Measurements from ENCODE around the gene EFNB2. TPM values are rescaled to one million over a fixed set of nuclear protein-coding genes. Genes with fewer than 3 reads are reported as not detected.

Gene EFNB2
- total RNA-seq, 1 experiment from 2014 or later, result 6.5 TPM

DNA sequence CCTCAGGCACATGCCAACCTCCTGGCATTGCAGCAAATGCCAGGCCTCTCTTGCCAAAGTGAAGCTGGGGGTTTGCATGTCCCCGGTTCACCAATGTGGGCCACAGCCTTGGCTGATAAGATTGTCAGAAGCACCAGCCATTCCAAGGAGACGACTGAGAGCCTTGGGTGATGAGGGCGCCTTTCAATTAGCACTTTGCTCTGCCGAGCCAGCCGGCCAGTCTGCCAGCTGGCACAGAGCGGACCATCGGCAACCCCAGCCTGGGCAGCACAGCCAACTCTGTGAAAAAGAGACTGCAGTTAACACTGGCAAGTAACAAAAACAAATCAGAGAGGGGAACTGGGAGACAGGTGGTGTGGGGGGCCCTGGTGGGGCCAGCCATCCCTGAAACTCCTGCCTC, 67.3 kb downstream of the EFNB2 start:
- Histone ChIP-seq H3K4me3 (no peak overlapping the region), H3K36me3 (no peaks in the 10 kb centered on the region), H3K4me1 (replicated peaks) (peaks cover 39% of the 10 kb centered on the region), H3K27me3 (replicated peaks) (no peaks in the 10 kb centered on the region), H3K27ac (no peak overlapping the region), H3K9me3 (replicated peaks) (no peaks in the 10 kb centered on the region)
- DNase-seq (ENCODE audit: low read depth in 1 of 2, low spot score in 2 of 2), result peak in 1 of 2 experiments; percentile 35

- H3K27ac ChIP-seq, result no peak overlapping the region
These were observed 67.9 kb downstream of the EFNB2 start for GRCh38 chr13:106467427-106468122.

DNA sequence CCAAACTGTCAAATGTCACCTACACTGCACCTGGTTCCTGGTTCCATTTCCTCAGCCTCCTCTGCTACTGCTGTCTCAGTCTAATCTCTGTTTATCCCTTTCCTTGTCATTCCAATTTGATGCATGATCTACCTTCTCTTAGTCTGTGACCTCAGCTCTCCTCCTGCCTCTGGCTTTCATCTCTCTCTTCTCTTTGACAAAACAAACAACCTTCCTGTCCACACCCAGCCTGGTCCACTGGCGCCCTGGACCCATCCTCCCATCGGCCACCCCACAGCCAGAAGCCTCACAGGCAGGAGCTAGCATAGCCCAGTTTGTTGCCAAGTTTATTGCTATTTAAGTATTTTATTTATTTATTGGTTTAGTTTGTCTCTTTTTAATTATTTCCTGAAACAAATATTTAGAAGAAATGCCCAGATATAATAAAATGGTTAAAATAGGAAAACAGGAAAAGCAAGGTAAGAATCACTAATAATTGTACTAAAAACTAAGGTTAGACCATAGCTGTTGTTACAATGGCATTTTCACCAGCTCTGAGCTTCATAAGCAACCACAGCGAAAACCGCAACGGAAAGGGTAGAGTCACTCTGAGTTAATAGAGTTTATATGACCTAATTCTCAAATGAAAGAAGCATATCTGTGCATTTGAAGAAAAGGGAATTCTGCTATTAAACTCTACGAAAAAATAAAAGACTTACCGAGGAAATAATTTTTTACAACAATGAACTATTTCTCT, 68.6 kb downstream of the EFNB2 start:
- Histone ChIP-seq H3K4me3 (no peak overlapping the region), H3K36me3 (no peaks in the 10 kb centered on the region), H3K9me3 (replicated peaks) (no peaks in the 10 kb centered on the region), H3K27ac (no peak overlapping the region), H3K4me1 (replicated peaks) (peaks cover 26% of the 10 kb centered on the region), H3K27me3 (replicated peaks) (no peaks in the 10 kb centered on the region)
- peak; percentile 68 to 72 for DNase-seq (ENCODE audit: low read depth in 1 of 2, low spot score in 2 of 2)

More at GRCh38 chr13:106467427-106468122, 67.9 kb downstream of the EFNB2 start:
- peak in 1 of 2 experiments; percentile 39 for DNase-seq (ENCODE audit: low read depth in 1 of 2, low spot score in 2 of 2)
- H3K4me3 ChIP-seq, result no peak overlapping the region
- no peaks in the 10 kb centered on the region for H3K36me3 ChIP-seq
- H3K27me3 ChIP-seq (replicated peaks), result no peaks in the 10 kb centered on the region
- H3K4me1 ChIP-seq (replicated peaks), result peaks cover 34% of the 10 kb centered on the region
- no peaks in the 10 kb centered on the region for H3K9me3 ChIP-seq (replicated peaks)

GRCh38 chr13:106464076-106464475, 71.4 kb downstream of the EFNB2 start:
- Histone ChIP-seq H3K27ac (no peak overlapping the region), H3K9me3 (replicated peaks) (no peaks in the 10 kb centered on the region)
- DNase-seq (ENCODE audit: low read depth in 1 of 2, low spot score in 2 of 2), result no peak

GRCh38 chr13:106462710-106463109, 72.8 kb downstream of the EFNB2 start:
- H3K4me3 ChIP-seq, result no peak overlapping the region
- H3K4me1 ChIP-seq (replicated peaks), result peaks cover 20% of the 10 kb centered on the region
- no peak for DNase-seq (ENCODE audit: low read depth in 1 of 2, low spot score in 2 of 2)
- no peaks in the 10 kb centered on the region; the same call in 1 of the 2 replicates for H3K27me3 ChIP-seq (replicated peaks)
- no peak overlapping the region for H3K27ac ChIP-seq
- no peaks in the 10 kb centered on the region for H3K9me3 ChIP-seq (replicated peaks)
- H3K36me3 ChIP-seq, result no peaks in the 10 kb centered on the region

More at GRCh38 chr13:106464076-106464475, 71.4 kb downstream of the EFNB2 start:
- no peaks in the 10 kb centered on the region for H3K36me3 ChIP-seq
- H3K4me1 ChIP-seq (replicated peaks), result peaks cover 22% of the 10 kb centered on the region
- no peak overlapping the region for H3K4me3 ChIP-seq
- no peaks in the 10 kb centered on the region; the same call in 1 of the 2 replicates for H3K27me3 ChIP-seq (replicated peaks)

DNA sequence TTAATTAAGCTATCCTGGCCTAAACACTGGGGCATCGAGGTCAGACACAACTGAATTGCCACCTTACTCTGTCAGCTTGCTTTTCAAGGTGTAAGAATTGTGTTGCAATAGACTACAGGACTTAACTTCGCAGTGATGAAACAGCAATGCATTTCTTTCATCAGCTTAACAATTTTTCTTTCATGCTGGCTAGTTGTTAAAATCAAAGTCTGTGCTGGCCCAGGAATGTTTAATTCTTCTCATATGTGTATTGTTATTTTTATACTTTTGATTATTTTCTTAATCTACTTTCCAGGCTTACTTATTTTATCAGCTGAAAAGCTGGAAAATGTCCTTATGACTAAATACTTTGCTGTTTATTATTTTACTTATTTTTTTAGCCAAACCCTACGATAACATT, 79.7 kb downstream of the EFNB2 start:
- no peaks in the 10 kb centered on the region; the same call in none of the 2 replicates for H3K27me3 ChIP-seq (replicated peaks)
- no peaks in the 10 kb centered on the region for H3K36me3 ChIP-seq
- no peak overlapping the region for H3K4me3 ChIP-seq
- DNase-seq (ENCODE audit: low read depth in 1 of 2, low spot score in 2 of 2), result peak in 1 of 2 experiments; percentile 12
- no peaks in the 10 kb centered on the region for H3K9me3 ChIP-seq (replicated peaks)
- no peaks in the 10 kb centered on the region for H3K4me1 ChIP-seq (replicated peaks)
- no peak overlapping the region for H3K27ac ChIP-seq

DNA sequence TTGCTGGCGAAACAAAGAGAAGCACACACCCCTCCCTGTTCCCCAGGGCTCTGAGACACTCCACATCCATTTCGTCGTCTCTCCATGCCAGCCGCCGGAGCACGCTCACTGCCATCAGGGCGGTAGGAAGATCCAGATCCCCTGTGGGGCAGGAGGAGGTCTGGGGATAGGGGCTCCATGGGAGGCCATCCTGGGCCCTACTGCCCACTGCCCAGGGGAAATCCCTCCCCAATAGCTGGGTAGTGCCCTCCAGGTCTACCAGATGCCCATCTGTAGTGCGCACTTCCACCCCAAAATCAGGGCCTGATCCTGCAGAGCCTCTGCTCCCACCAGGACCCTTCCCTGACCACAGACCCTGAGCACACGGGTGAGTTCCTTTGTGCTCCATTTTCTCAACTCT, 80.3 kb downstream of the EFNB2 start:
- Histone ChIP-seq H3K9me3 (replicated peaks) (no peaks in the 10 kb centered on the region), H3K27me3 (replicated peaks) (no peaks in the 10 kb centered on the region; the same call in none of the 2 replicates), H3K36me3 (no peaks in the 10 kb centered on the region), H3K27ac (no peak overlapping the region), H3K4me1 (replicated peaks) (no peaks in the 10 kb centered on the region), H3K4me3 (no peak overlapping the region)
- DNase-seq (ENCODE audit: low read depth in 1 of 2, low spot score in 2 of 2), result peak in 1 of 2 experiments; percentile 39

DNA sequence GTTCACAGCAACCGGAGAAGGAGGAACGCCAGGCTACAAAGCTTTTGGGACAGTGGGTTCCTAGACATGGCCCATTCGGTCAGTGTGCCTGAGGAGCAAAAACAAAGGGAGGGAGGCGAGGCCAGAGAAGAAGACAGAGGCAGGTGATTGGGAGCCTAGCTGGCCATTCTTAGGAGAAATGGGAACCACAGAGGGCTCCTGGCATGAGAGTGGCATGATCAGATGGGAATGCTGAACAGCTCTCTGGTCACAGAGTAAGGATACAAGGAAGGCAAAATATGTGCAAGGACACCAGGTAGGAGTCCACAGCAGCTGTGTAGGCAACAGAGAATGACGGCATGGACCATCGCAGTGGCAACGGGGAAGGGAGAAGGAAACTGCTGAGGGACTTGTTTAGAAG, 82.4 kb downstream of the EFNB2 start:
- Histone ChIP-seq H3K27me3 (replicated peaks) (no peaks in the 10 kb centered on the region; the same call in none of the 2 replicates), H3K36me3 (no peaks in the 10 kb centered on the region), H3K27ac (no peak overlapping the region), H3K9me3 (replicated peaks) (no peaks in the 10 kb centered on the region), H3K4me1 (replicated peaks) (no peaks in the 10 kb centered on the region), H3K4me3 (no peak overlapping the region)
- DNase-seq (ENCODE audit: low read depth in 1 of 2, low spot score in 2 of 2), result peak in 1 of 2 experiments; percentile 22

DNA sequence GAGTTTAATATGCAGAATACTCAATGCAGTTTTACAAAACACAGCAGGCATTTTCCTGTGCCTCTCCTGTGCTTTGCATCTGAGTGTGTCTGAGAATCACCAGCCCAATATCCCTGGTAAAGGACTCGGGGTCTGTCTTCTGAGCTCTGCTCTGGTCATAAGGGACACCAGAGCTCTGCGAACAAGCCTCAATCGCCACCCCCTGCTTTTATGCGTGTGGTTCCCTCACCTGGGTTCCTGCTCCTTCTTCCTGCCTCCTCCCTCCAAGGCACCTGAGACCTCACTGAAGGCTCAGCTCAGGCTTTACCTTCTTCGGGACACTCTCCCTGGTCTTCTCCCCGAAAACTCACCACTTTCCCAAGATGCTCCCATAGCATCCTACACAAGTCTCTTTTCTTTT, 84.5 kb downstream of the EFNB2 start:
- no peaks in the 10 kb centered on the region for H3K4me1 ChIP-seq (replicated peaks)

DNA sequence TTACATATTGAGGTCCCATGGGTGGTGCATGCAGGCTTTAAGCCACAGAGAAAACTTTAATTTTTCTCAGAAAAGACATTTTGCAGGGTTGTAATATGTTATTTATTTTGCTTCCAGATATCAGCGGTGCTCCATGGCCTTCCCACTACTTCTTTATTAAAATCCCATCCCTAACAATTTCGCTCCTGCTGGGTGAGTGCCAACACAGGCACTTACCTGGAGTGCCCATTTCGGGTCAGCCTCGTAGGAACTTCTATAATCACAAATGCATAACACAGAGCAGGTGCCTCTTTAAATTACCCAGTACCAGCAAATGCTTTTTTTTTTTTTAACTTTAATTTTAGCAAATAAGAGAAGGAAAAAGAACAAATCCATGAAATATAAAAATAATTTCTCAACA, 86.4 kb downstream of the EFNB2 start:
- Histone ChIP-seq H3K4me1 (replicated peaks) (no peaks in the 10 kb centered on the region), H3K4me3 (no peak overlapping the region), H3K27ac (no peak overlapping the region), H3K27me3 (replicated peaks) (peaks cover 2% of the 10 kb centered on the region), H3K36me3 (no peaks in the 10 kb centered on the region), H3K9me3 (replicated peaks) (no peaks in the 10 kb centered on the region)
- no peak for DNase-seq (ENCODE audit: low read depth in 1 of 2, low spot score in 2 of 2)

More for the DNA sequence above, 84.5 kb downstream of the EFNB2 start:
- H3K27me3 ChIP-seq (replicated peaks), result no peaks in the 10 kb centered on the region; the same call in 1 of the 2 replicates
- no peak overlapping the region for H3K4me3 ChIP-seq
- H3K9me3 ChIP-seq (replicated peaks), result no peaks in the 10 kb centered on the region
- H3K36me3 ChIP-seq, result no peaks in the 10 kb centered on the region
- H3K27ac ChIP-seq, result no peak overlapping the region
- DNase-seq (ENCODE audit: low read depth in 1 of 2, low spot score in 2 of 2), result peak in 1 of 2 experiments; percentile 28

DNA sequence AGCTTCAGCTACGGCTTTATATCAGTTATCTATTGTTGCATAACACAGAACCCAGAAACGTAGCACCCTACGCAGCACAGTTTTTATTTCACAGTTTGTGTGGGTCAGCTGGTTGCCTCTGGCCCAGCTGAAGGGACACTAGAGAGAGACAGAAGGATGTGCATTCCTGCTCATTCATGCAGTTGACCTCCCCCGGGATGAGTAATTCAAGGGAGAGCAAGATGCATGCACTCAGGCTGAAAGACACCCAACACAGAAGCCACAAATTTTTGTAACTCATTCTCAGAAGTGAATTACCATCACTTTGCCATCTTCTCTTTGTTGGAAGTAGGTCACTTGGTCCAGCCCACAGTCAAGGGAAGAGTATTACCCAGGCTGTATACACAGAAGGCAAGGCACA, 89.5 kb downstream of the EFNB2 start:
- no peaks in the 10 kb centered on the region for H3K9me3 ChIP-seq (replicated peaks)
- no peaks in the 10 kb centered on the region for H3K4me1 ChIP-seq (replicated peaks)
- H3K27me3 ChIP-seq (replicated peaks), result peaks cover 12% of the 10 kb centered on the region
- H3K27ac ChIP-seq, result no peak overlapping the region
- no peaks in the 10 kb centered on the region for H3K36me3 ChIP-seq
- peak in 1 of 2 experiments; percentile 24 for DNase-seq (ENCODE audit: low read depth in 1 of 2, low spot score in 2 of 2)
- no peak overlapping the region for H3K4me3 ChIP-seq

GRCh38 chr13:106443607-106444322, 91.7 kb downstream of the EFNB2 start:
- H3K27me3 ChIP-seq (replicated peaks), result peaks cover 18% of the 10 kb centered on the region
- no peak overlapping the region for H3K27ac ChIP-seq
- no peaks in the 10 kb centered on the region for H3K9me3 ChIP-seq (replicated peaks)
- H3K36me3 ChIP-seq, result no peaks in the 10 kb centered on the region
- H3K4me3 ChIP-seq, result no peak overlapping the region
- no peaks in the 10 kb centered on the region for H3K4me1 ChIP-seq (replicated peaks)
- no peak for DNase-seq (ENCODE audit: low read depth in 1 of 2, low spot score in 2 of 2)

DNA sequence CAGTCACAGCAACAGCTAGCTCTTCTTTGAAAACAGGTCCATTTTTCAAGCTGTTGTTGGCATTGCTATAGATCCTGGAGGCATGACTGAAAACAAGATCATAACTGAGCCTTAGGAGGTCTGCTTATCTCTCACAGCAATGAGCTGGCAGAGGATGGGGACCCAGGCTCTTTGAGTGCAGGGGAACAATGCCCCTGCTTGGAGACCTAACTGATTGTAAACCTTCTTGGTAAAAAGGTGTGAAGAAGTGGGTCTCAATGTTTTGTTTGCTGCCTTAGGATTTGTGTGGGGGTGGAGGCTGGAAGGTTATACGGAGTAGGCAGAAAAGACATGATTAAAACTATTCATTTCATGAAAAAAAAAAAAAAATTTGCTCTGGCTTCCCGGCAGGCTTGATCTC, 94.6 kb downstream of the EFNB2 start:
- Histone ChIP-seq H3K36me3 (no peaks in the 10 kb centered on the region), H3K27me3 (replicated peaks) (peaks cover 18% of the 10 kb centered on the region), H3K4me1 (replicated peaks) (no peaks in the 10 kb centered on the region), H3K9me3 (replicated peaks) (no peaks in the 10 kb centered on the region), H3K27ac (no peak overlapping the region), H3K4me3 (no peak overlapping the region)
- no peak for DNase-seq (ENCODE audit: low read depth in 1 of 2, low spot score in 2 of 2)

Measured in SJSA1 (cell line).